Skin epidermis (tissue), 12 donors: Measurements from ENCODE around the gene MIPOL1.
"Not testable (repeated sequence)": the region's sequence is repeated elsewhere in the genome, so short reads cannot be mapped to it uniquely, and the experiment has no call there.

Experiments used
- H3K27ac ChIP-seq, 21 experiments: fragments of 200-600 bp; sonication (generic) in 11 of 21; one replicate each; pipeline ENCODE4 v1.5.0; 2020; ENCODE audit warnings: mild to moderate bottlenecking in 3 of 21, inconsistent platforms in 2 of 21, moderate library complexity in 2 of 21
- H3K4me3 ChIP-seq, 7 experiments: fragments of 200-600 bp; sonication (generic) in 2 of 7; one replicate each; pipeline ENCODE4 v1.5.0; 2020; ENCODE audit warnings: inconsistent platforms in 2 of 7, mild to moderate bottlenecking in 2 of 7, moderate library complexity in 1 of 7

Gene MIPOL1

GRCh38 chr14:37428954-37429353, 231.2 kb downstream of the MIPOL1 start:
- no peak overlapping the region for H3K27ac ChIP-seq
- no peak overlapping the region for H3K4me3 ChIP-seq

- Histone ChIP-seq H3K27ac (no peak overlapping the region), H3K4me3 (no peak overlapping the region)
Measured at GRCh38 chr14:37429618-37430017, 231.9 kb downstream of the MIPOL1 start.

- no peak overlapping the region for H3K27ac ChIP-seq
- no peak overlapping the region for H3K4me3 ChIP-seq
Measured at GRCh38 chr14:37434867-37435266, 237.1 kb downstream of the MIPOL1 start.

- H3K27ac ChIP-seq = no peak overlapping the region
- no peak overlapping the region for H3K4me3 ChIP-seq
Measured at GRCh38 chr14:37436519-37436918, 238.8 kb downstream of the MIPOL1 start.

GRCh38 chr14:37437490-37437889, 239.8 kb downstream of the MIPOL1 start:
- Histone ChIP-seq H3K27ac (no peak overlapping the region), H3K4me3 (no peak overlapping the region)

GRCh38 chr14:37438444-37438843, 240.7 kb downstream of the MIPOL1 start:
- Histone ChIP-seq H3K27ac (no peak overlapping the region), H3K4me3 (no peak overlapping the region)

GRCh38 chr14:37443461-37443860, 245.7 kb downstream of the MIPOL1 start:
- H3K27ac ChIP-seq = no peak overlapping the region
- no peak overlapping the region for H3K4me3 ChIP-seq

- H3K27ac ChIP-seq = no peak overlapping the region
- H3K4me3 ChIP-seq = no peak overlapping the region
Measured at GRCh38 chr14:37447883-37448391, 250.2 kb downstream of the MIPOL1 start.

GRCh38 chr14:37452323-37452722, 254.6 kb downstream of the MIPOL1 start:
- Histone ChIP-seq H3K27ac (no peak overlapping the region), H3K4me3 (no peak overlapping the region)

GRCh38 chr14:37453985-37454384, 256.2 kb downstream of the MIPOL1 start:
- H3K4me3 ChIP-seq = no peak overlapping the region
- H3K27ac ChIP-seq = no peak overlapping the region

GRCh38 chr14:37457334-37457733, 259.6 kb downstream of the MIPOL1 start:
- H3K27ac ChIP-seq = no peak overlapping the region
- H3K4me3 ChIP-seq = no peak overlapping the region

- H3K27ac ChIP-seq, H3K4me3 ChIP-seq: not testable (repeated sequence)
Measured at GRCh38 chr14:37462426-37462825, 264.7 kb downstream of the MIPOL1 start.

- Histone ChIP-seq H3K4me3 (no peak overlapping the region), H3K27ac (no peak overlapping the region)
Measured at GRCh38 chr14:37464192-37464858, 266.6 kb downstream of the MIPOL1 start.

GRCh38 chr14:37466003-37466622, 268.4 kb downstream of the MIPOL1 start:
- Histone ChIP-seq H3K27ac (no peak overlapping the region), H3K4me3 (no peak overlapping the region)

GRCh38 chr14:37466623-37467088, 268.9 kb downstream of the MIPOL1 start:
- Histone ChIP-seq H3K4me3 (no peak overlapping the region), H3K27ac (no peak overlapping the region)

- Histone ChIP-seq H3K4me3 (no peak overlapping the region), H3K27ac (no peak overlapping the region)
Measured at GRCh38 chr14:37469650-37470049, 271.9 kb downstream of the MIPOL1 start.

- Histone ChIP-seq H3K4me3 (no peak overlapping the region), H3K27ac (no peak overlapping the region)
Measured at GRCh38 chr14:37470251-37470650, 272.5 kb downstream of the MIPOL1 start.

- H3K4me3 ChIP-seq = no peak overlapping the region
- no peak overlapping the region for H3K27ac ChIP-seq
Measured at GRCh38 chr14:37472906-37473305, 275.2 kb downstream of the MIPOL1 start.

GRCh38 chr14:37474191-37474590, 276.5 kb downstream of the MIPOL1 start:
- Histone ChIP-seq H3K27ac (no peak overlapping the region), H3K4me3 (no peak overlapping the region)

GRCh38 chr14:37480446-37481290, 282.9 kb downstream of the MIPOL1 start:
- no peak overlapping the region for H3K4me3 ChIP-seq
- H3K27ac ChIP-seq = no peak overlapping the region

- no peak overlapping the region for H3K27ac ChIP-seq
- H3K4me3 ChIP-seq = no peak overlapping the region
Measured at GRCh38 chr14:37482428-37482827, 284.7 kb downstream of the MIPOL1 start.
